ENCODE results near the gene IL17RE. TPM values are rescaled to one million over a fixed set of nuclear protein-coding genes. Genes with fewer than 3 reads are reported as not detected.

The IL17RE gene
- total RNA-seq, 4 donors from 2014 or later = 3.7 to 8.1 (median 6.7) TPM

- WGBS, 2 donors = 79 to 83% methylated on average over 11 of the region's 11 CpGs
- H3K4me3 ChIP-seq (replicated peaks in 1 of 3) = no peak overlapping the region
- no peak for TF ChIP-seq CTCF (IDR thresholded peaks at IDR 0.05)
- DNase-seq = no peak
- H3K27ac ChIP-seq = no peak overlapping the region
- intact Hi-C loops (cut with DNase I) = no loop called here
- H3K36me3 ChIP-seq = no peaks in the 10 kb centered on the region
- no peaks in the 10 kb centered on the region for H3K9me3 ChIP-seq
- H3K4me1 ChIP-seq = no peaks in the 10 kb centered on the region
- no peaks in the 10 kb centered on the region for H3K27me3 ChIP-seq
Observed at GRCh38 chr3:9884555-9885165, 18.0 kb upstream of the IL17RE start.

DNA sequence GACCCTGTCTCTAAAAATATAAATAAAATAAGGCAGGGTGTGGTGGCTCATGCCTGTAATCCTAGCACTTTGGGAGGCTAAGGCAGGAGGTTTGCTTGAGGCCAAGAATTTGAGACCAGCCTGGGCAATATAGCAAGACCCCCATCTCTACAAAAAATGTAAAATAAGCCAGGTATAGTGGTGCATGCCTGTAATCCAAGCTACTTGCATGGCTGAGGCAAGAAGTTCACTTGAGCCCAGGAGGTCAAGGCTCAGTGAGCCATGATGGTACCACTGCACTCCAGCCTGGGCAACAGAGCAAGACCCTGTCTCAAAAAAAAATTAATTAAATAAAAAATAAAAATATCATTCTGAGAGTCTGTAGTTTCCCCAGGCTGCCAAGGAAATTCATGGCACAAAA, 16.3 kb upstream of the IL17RE start:
- intact Hi-C loops (cut with DNase I) = no loop called here
- TF ChIP-seq CTCF (IDR thresholded peaks at IDR 0.05) = no peak
- TF ChIP-seq POLR2A (IDR thresholded peaks at IDR 0.05) = no peak

GRCh38 chr3:9887480-9887879, 15.2 kb upstream of the IL17RE start:
- Histone ChIP-seq H3K4me1 (peaks cover 11 to 13% of the 10 kb centered on the region in 2 donors), H3K9me3 (no peaks in the 10 kb centered on the region), H3K4me3 (replicated peaks in 1 of 3) (no peak overlapping the region), H3K27me3 (no peaks in the 10 kb centered on the region), H3K36me3 (peaks cover 0 to 1% of the 10 kb centered on the region in 2 donors), H3K27ac (no peak overlapping the region)
- WGBS, 2 donors = 84 to 86% methylated on average over 5 of the region's 5 CpGs
- TF ChIP-seq POLR2A (IDR thresholded peaks at IDR 0.05) (no peak), CTCF (IDR thresholded peaks at IDR 0.05) (no peak)
- DNase-seq = no peak
- intact Hi-C loops (cut with DNase I) = no loop called here

More for the DNA sequence above, 16.3 kb upstream of the IL17RE start:
- no peak for DNase-seq
- H3K4me1 ChIP-seq = peaks cover 3 to 4% of the 10 kb centered on the region in 2 donors
- no peaks in the 10 kb centered on the region for H3K27me3 ChIP-seq
- H3K27ac ChIP-seq = no peak overlapping the region
- H3K9me3 ChIP-seq = no peaks in the 10 kb centered on the region
- no peaks in the 10 kb centered on the region for H3K36me3 ChIP-seq
- H3K4me3 ChIP-seq (replicated peaks in 1 of 3) = no peak overlapping the region

- TF ChIP-seq CTCF (IDR thresholded peaks at IDR 0.05) = no peak
- no peak for TF ChIP-seq POLR2A (IDR thresholded peaks at IDR 0.05)
- intact Hi-C loops (cut with DNase I) = no loop called here
- no peak for DNase-seq
- H3K27ac ChIP-seq = no peak overlapping the region
- H3K4me3 ChIP-seq (replicated peaks in 1 of 3) = no peak overlapping the region
- H3K36me3 ChIP-seq = peaks cover 7 to 12% of the 10 kb centered on the region in 2 donors
- no peaks in the 10 kb centered on the region for H3K27me3 ChIP-seq
- WGBS, 2 donors = 87 to 88% methylated on average over 3 of the region's 3 CpGs
- no peaks in the 10 kb centered on the region for H3K9me3 ChIP-seq
- H3K4me1 ChIP-seq = peaks cover 11 to 14% of the 10 kb centered on the region in 2 donors
Observed at GRCh38 chr3:9888540-9888939, 14.1 kb upstream of the IL17RE start.

GRCh38 chr3:9889405-9889804, 13.2 kb upstream of the IL17RE start:
- Histone ChIP-seq H3K4me1 (peaks cover 11 to 14% of the 10 kb centered on the region in 2 donors), H3K9me3 (no peaks in the 10 kb centered on the region), H3K4me3 (replicated peaks in 1 of 3) (no peak overlapping the region), H3K27ac (no peak overlapping the region), H3K36me3 (peaks cover 7 to 13% of the 10 kb centered on the region in 2 donors), H3K27me3 (no peaks in the 10 kb centered on the region)
- intact Hi-C loops (cut with DNase I) = no loop called here
- TF ChIP-seq CTCF (IDR thresholded peaks at IDR 0.05) = no peak
- no peak for TF ChIP-seq POLR2A (IDR thresholded peaks at IDR 0.05)
- 88% methylated on average over 5 of the region's 5 CpGs for WGBS, 2 donors
- no peak for DNase-seq
